IMR-90 (cell line): ENCODE results near the gene GOLT1A. TPM values are rescaled to one million over a fixed set of nuclear protein-coding genes. Genes with fewer than 3 reads are reported as not detected.

ENCODE experiments used
- ATAC-seq: fragments of 200-7000 bp; cut with Tn5 transposase; 2 replicates; pipeline ENCODE4 v1.9.1; 2020; ENCODE audit warnings: low read depth, mild to moderate bottlenecking, moderate library complexity
- BruUV-seq: library from RNA; stranded (reverse); fragments of 400-500 nt; replicated peaks from 2 replicates; lab custom pipeline; 2021; lab: Mats Ljungman, UMichigan
- CTCF ChIA-PET: fragments of 300-600 bp; formaldehyde crosslinking; extraction: SDS; loops from one replicate; lab custom pipeline; 2021; ENCODE audit warnings: antibody characterized with exemption; lab: Yijun Ruan, JAX
- POLR2A ChIA-PET: fragments of 300-600 bp; sonication (Branson Sonifier 250); formaldehyde crosslinking; loops from one replicate; lab custom pipeline; 2022; ENCODE audit warnings: antibody characterized with exemption; ENCODE audit not compliant: unreplicated experiment; lab: Charles Lee
- DNase-seq: peaks from one replicate; pipeline ENCODE4 v3.0.0; 2013
- H2AFZ ChIP-seq: replicated peaks from 2 replicates; pipeline ENCODE3; 2013; ENCODE audit warnings: low read length, mild to moderate bottlenecking; ENCODE audit not compliant: poor library complexity
- H2AK5ac ChIP-seq: 2 replicates; pipeline ENCODE4 v1.6.1; 2013; ENCODE audit warnings: low read depth, low read length, inconsistent platforms
- H2AK9ac ChIP-seq: replicated peaks from 2 replicates; pipeline ENCODE3; 2013; ENCODE audit warnings: mild to moderate bottlenecking, low read depth, low read length, moderate library complexity; ENCODE audit not compliant: poor library complexity
- H2BK120ac ChIP-seq: 2 replicates; pipeline ENCODE4 v1.6.1; 2013; ENCODE audit warnings: low read depth, low read length, inconsistent platforms
- H2BK15ac ChIP-seq: 3 replicates; pipeline ENCODE4 v1.6.1; 2013; ENCODE audit warnings: low read depth, low read length, inconsistent platforms
- H2BK20ac ChIP-seq: 2 replicates; pipeline ENCODE4 v1.6.1; 2013; ENCODE audit warnings: low read depth, mild to moderate bottlenecking, inconsistent platforms, low read length, moderate library complexity
- H2BK5ac ChIP-seq: 2 replicates; pipeline ENCODE4 v1.6.1; 2013; ENCODE audit warnings: mild to moderate bottlenecking, low read depth, low read length, inconsistent platforms; ENCODE audit not compliant: poor library complexity, severe bottlenecking
- H3K14ac ChIP-seq: replicated peaks from 2 replicates; pipeline ENCODE4 v1.6.1; 2013; ENCODE audit warnings: low read depth, low read length, inconsistent platforms
- H3K18ac ChIP-seq: 2 replicates; pipeline ENCODE4 v1.6.1; 2013; ENCODE audit warnings: low read depth, low read length, control low read depth
- H3K23ac ChIP-seq: 2 replicates; pipeline ENCODE4 v1.6.1; 2013; ENCODE audit warnings: low read depth, low read length, inconsistent platforms
- H3K27ac ChIP-seq: 2 replicates; pipeline ENCODE4 v1.5.1; 2013; ENCODE audit warnings: mild to moderate bottlenecking, control low read depth, low read length; ENCODE audit not compliant: insufficient read depth
- H3K27me3 ChIP-seq: 2 replicates; pipeline ENCODE4 v1.6.1; 2013; ENCODE audit warnings: low read length; ENCODE audit not compliant: control insufficient read depth, insufficient read depth
- H3K36me3 ChIP-seq: 2 replicates; pipeline ENCODE4 v1.6.1; 2013; ENCODE audit warnings: low read length, mixed read lengths; ENCODE audit not compliant: control insufficient read depth, insufficient read depth
- H3K4ac ChIP-seq: 2 replicates; pipeline ENCODE4 v1.6.1; 2013; ENCODE audit warnings: low read depth, low read length, inconsistent platforms
- H3K4me1 ChIP-seq: 2 replicates; pipeline ENCODE4 v1.6.1; 2013; ENCODE audit warnings: low read length, mixed read lengths; ENCODE audit not compliant: control insufficient read depth, insufficient read depth
- H3K4me2 ChIP-seq: 2 replicates; pipeline ENCODE4 v1.6.1; 2013; ENCODE audit warnings: low read depth, mild to moderate bottlenecking, control low read depth, low read length, moderate library complexity
- H3K4me3 ChIP-seq: 2 replicates; pipeline ENCODE4 v1.5.1; 2013; ENCODE audit warnings: low read depth, mild to moderate bottlenecking, control low read depth, low read length, moderate library complexity; ENCODE audit not compliant: insufficient read depth
- H3K56ac ChIP-seq: 2 replicates; pipeline ENCODE4 v1.6.1; 2013; ENCODE audit warnings: low read length, inconsistent platforms; ENCODE audit not compliant: insufficient read depth; ENCODE audit errors: extremely low read depth
- H3K79me1 ChIP-seq, 2 experiments: 2 replicates each; pipeline ENCODE4 v1.6.1; 2013; ENCODE audit warnings: low read length in 2 of 2, inconsistent platforms in 1 of 2, low read depth in 1 of 2
- H3K9ac ChIP-seq: 2 replicates; pipeline ENCODE4 v1.6.1; 2013; ENCODE audit warnings: low read depth, low read length, control low read depth
- H3K9me1 ChIP-seq: 2 replicates; pipeline ENCODE4 v1.6.1; 2013; ENCODE audit warnings: low read length, inconsistent platforms; ENCODE audit not compliant: insufficient read depth
- H3K9me3 ChIP-seq: 2 replicates; pipeline ENCODE4 v1.6.1; 2013; ENCODE audit warnings: low read length; ENCODE audit not compliant: control insufficient read depth, insufficient read depth
- H4K20me1 ChIP-seq: 2 replicates; pipeline ENCODE4 v1.6.1; 2013; ENCODE audit warnings: low read length, inconsistent platforms; ENCODE audit not compliant: insufficient read depth
- H4K5ac ChIP-seq: 2 replicates; pipeline ENCODE4 v1.6.1; 2013; ENCODE audit warnings: mild to moderate bottlenecking, low read depth, low read length, control low read depth
- H4K8ac ChIP-seq, 2 experiments: 2 replicates each; pipeline ENCODE4 v1.6.1; 2013; ENCODE audit warnings: low read depth in 2 of 2, low read length in 2 of 2, control low read depth in 1 of 2, inconsistent platforms in 1 of 2
- H4K91ac ChIP-seq: 2 replicates; pipeline ENCODE4 v1.6.1; 2013; ENCODE audit warnings: low read depth, low read length, inconsistent platforms; ENCODE audit not compliant: insufficient read depth
- BHLHE40 ChIP-seq: fragments of 150-350 bp; IDR thresholded peaks from 2 replicates; pipeline ENCODE4 v1.6.1; 2016; ENCODE audit warnings: mild to moderate bottlenecking, low read depth, low read length
- CEBPB ChIP-seq: IDR thresholded peaks from 2 replicates; pipeline ENCODE4 v1.6.1; 2012; ENCODE audit warnings: low read depth, low read length, improper control_type of control experiment
- CHD1 ChIP-seq: IDR thresholded peaks from 2 replicates; pipeline ENCODE4 v1.6.1; 2012; ENCODE audit warnings: low read depth, low read length, improper control_type of control experiment
- FOS ChIP-seq: fragments of 150-350 bp; IDR thresholded peaks from 2 replicates; pipeline ENCODE4 v1.6.1; 2016; ENCODE audit warnings: low read depth, low read length
- MAFK ChIP-seq: IDR thresholded peaks from 2 replicates; pipeline ENCODE4 v1.6.1; 2012; ENCODE audit warnings: low read depth, low read length, improper control_type of control experiment
- MAZ ChIP-seq: IDR thresholded peaks from 2 replicates; pipeline ENCODE4 v1.6.1; 2012; ENCODE audit warnings: low read depth, mild to moderate bottlenecking, low read length, improper control_type of control experiment, moderate library complexity, borderline replicate concordance
- NFE2L2 ChIP-seq: fragments of 150-350 bp; IDR thresholded peaks from 2 replicates; pipeline ENCODE4 v1.6.1; 2016; ENCODE audit warnings: low read depth, mild to moderate bottlenecking, low read length
- POLR2A ChIP-seq: IDR thresholded peaks from 2 replicates; pipeline ENCODE4 v1.6.1; 2012; ENCODE audit warnings: mild to moderate bottlenecking, low read depth, low read length
- RAD21 ChIP-seq: IDR thresholded peaks from 2 replicates; pipeline ENCODE4 v1.6.1; 2012; ENCODE audit warnings: low read length, improper control_type of control experiment
- RFX5 ChIP-seq: IDR thresholded peaks from 2 replicates; pipeline ENCODE4 v1.8.0; 2012; ENCODE audit warnings: low read depth, mild to moderate bottlenecking, low read length, moderate library complexity
- SMC3 ChIP-seq: fragments of 150-350 bp; IDR thresholded peaks from 2 replicates; pipeline ENCODE4 v1.6.1; 2016; ENCODE audit warnings: low read depth, mild to moderate bottlenecking, antibody characterized with exemption, low read length, moderate library complexity
- WGBS, 2 experiments: methylation state at CpG; one replicate each; pipeline versions ENCODE4 v1.1.5 to v1.1.7; 2013; ENCODE audit warnings: missing lambda C conversion rate in 2 of 2; ENCODE audit not compliant: insufficient read length in 1 of 2; ENCODE audit errors: extremely low coverage in 2 of 2; 5-methylcytosine and 5-hydroxymethylcytosine counted together
- dilution Hi-C: fragments of 300-500 bp; cut with HindIII; formaldehyde crosslinking; loops from one replicate; pipeline ENCODE4 v1.14.3; 2018; ENCODE audit warnings: low sequenced_read_pairs; ENCODE audit not compliant: unreplicated experiment
- in situ Hi-C: fragments of 300-500 bp; cut with MboI; formaldehyde crosslinking; loops from 3 replicates; pipeline ENCODE4 v1.14.3; 2019; ENCODE audit warnings: low sequenced_read_pairs, inconsistent platforms, mixed read lengths
- intact Hi-C: fragments of 100-400 bp; cut with micrococcal nuclease; formaldehyde crosslinking; loops from 2 replicates; pipeline ENCODE4 v1.10.0; 2022
- polyA plus RNA-seq, 3 experiments: library from polyadenylated mRNA; depleted of rRNA; stranded (reverse); fragments of >200 nt; gene quantifications; 2 replicates each; pipeline ENCODE4 v1.2.3, GENCODE V29; 2012; ENCODE audit warnings: low replicate concordance in 1 of 3
- total RNA-seq: library from RNA; depleted of rRNA; stranded (reverse); fragments of >200 nt; gene quantifications from 2 replicates; pipeline ENCODE4 v1.2.3, GENCODE V29; 2012
- TF ChIP-seq, protein P1 (sequence below): fragments of 150-350 bp; IDR thresholded peaks from 2 replicates; pipeline ENCODE4 v1.6.1; 2017; ENCODE audit warnings: mild to moderate bottlenecking, antibody characterized with exemption, low read length, low read depth
- TF ChIP-seq, protein P2 (sequence below): fragments of 150-350 bp; IDR thresholded peaks from 2 replicates; pipeline ENCODE4 v1.6.1; 2016; ENCODE audit warnings: low read depth, mild to moderate bottlenecking, low read length, moderate library complexity, borderline replicate concordance
- TF ChIP-seq, protein P3 (sequence below): conservative IDR thresholded peaks from 2 replicates; pipeline ENCODE4 v1.5.1; 2012; ENCODE audit warnings: mild to moderate bottlenecking, low read depth, low read length, improper control_type of control experiment

Gene GOLT1A
- total and polyA plus RNA-seq, 2 of the 4 experiments (the other 2 are of a cell fraction), result 0.32 TPM; not detected in 1

DNA sequence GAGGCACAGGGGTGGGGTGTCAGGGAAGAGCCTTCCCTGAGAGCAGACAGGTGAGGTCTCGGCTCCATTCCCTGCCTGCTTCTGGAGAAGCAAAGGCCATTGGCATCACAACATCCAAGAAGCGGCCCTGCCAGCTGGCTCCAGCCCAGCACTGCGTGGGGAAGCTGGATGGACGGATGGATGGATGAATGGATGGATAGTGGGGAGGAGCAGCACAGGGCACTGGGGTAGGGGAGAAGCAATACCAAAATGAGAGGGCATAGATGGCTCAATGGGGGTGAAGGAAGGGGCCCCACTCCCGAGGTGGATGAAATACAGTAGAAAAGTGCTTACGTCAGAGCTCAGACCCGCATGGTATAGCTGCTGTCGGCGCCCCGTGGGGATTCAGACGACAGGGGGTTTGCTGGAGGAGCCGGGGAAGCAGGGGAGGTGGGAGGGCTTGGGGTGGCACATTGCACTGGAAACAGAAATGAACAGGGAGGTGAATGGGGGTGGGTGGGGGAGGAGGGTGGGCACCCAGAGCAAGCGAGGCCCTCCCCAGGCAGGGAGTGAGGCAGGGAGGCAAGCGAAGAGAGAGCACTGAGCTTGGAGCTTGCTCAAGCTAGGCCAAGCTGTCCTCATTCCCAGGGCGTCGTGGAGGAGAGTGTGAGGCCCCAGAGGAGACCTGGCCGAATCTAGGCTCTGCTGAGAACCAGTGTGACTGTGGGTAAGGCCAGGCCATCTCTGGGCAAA, 9.5 kb upstream of the GOLT1A start:
- H2BK15ac ChIP-seq, result no peak overlapping the region
- no peak overlapping the region for H3K4me2 ChIP-seq
- no peak overlapping the region for H2BK5ac ChIP-seq
- peaks cover 32% of the 10 kb centered on the region for H3K36me3 ChIP-seq
- ATAC-seq, result no peak
- TF ChIP-seq MAZ (no peak), CHD1 (no peak), SMC3 (no peak), RFX5 (no peak), NFE2L2 (no peak), FOS (no peak), POLR2A (no peak), CEBPB (no peak), RAD21 (no peak), BHLHE40 (no peak), MAFK (no peak)
- TF ChIP-seq, protein P1, sequence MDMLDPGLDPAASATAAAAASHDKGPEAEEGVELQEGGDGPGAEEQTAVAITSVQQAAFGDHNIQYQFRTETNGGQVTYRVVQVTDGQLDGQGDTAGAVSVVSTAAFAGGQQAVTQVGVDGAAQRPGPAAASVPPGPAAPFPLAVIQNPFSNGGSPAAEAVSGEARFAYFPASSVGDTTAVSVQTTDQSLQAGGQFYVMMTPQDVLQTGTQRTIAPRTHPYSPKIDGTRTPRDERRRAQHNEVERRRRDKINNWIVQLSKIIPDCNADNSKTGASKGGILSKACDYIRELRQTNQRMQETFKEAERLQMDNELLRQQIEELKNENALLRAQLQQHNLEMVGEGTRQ, result no peak
- TF ChIP-seq, protein P2, sequence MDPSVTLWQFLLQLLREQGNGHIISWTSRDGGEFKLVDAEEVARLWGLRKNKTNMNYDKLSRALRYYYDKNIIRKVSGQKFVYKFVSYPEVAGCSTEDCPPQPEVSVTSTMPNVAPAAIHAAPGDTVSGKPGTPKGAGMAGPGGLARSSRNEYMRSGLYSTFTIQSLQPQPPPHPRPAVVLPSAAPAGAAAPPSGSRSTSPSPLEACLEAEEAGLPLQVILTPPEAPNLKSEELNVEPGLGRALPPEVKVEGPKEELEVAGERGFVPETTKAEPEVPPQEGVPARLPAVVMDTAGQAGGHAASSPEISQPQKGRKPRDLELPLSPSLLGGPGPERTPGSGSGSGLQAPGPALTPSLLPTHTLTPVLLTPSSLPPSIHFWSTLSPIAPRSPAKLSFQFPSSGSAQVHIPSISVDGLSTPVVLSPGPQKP, result no peak
- TF ChIP-seq, protein P3, sequence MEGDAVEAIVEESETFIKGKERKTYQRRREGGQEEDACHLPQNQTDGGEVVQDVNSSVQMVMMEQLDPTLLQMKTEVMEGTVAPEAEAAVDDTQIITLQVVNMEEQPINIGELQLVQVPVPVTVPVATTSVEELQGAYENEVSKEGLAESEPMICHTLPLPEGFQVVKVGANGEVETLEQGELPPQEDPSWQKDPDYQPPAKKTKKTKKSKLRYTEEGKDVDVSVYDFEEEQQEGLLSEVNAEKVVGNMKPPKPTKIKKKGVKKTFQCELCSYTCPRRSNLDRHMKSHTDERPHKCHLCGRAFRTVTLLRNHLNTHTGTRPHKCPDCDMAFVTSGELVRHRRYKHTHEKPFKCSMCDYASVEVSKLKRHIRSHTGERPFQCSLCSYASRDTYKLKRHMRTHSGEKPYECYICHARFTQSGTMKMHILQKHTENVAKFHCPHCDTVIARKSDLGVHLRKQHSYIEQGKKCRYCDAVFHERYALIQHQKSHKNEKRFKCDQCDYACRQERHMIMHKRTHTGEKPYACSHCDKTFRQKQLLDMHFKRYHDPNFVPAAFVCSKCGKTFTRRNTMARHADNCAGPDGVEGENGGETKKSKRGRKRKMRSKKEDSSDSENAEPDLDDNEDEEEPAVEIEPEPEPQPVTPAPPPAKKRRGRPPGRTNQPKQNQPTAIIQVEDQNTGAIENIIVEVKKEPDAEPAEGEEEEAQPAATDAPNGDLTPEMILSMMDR, result no peak
- 80% methylated on average over 8 of the region's 17 CpGs; no CpG with 5 or more reads in 1 of the 2 experiments for WGBS, 2 experiments
- no peak overlapping the region for H3K23ac ChIP-seq
- no peak overlapping the region for H3K9ac ChIP-seq
- peaks cover 6% of the 10 kb centered on the region for H3K9me1 ChIP-seq
- no peak overlapping the region for H4K5ac ChIP-seq
- H4K20me1 ChIP-seq, result no peaks in the 10 kb centered on the region
- no peak overlapping the region for H2BK20ac ChIP-seq
- H3K56ac ChIP-seq, result no peak overlapping the region
- DNase-seq, result no peak
- no peaks in the 10 kb centered on the region for H3K79me1 ChIP-seq
- H3K4me3 ChIP-seq, result no peak overlapping the region
- H3K4me1 ChIP-seq, result peaks cover 4% of the 10 kb centered on the region
- ChIA-PET POLR2A (no interaction called here), CTCF (interaction anchor here (1.1 kb wide), 1 partner anchor 136 kb away, joined by 6 read pairs; the partner anchor contains the start of gene PLEKHA6)
- dilution Hi-C loops (no loop called here), intact Hi-C loops (no loop called here), in situ Hi-C loops (no loop called here)
- H3K18ac ChIP-seq, result no peak overlapping the region
- no peak overlapping the region for H2AFZ ChIP-seq
- H3K9me3 ChIP-seq, result no peaks in the 10 kb centered on the region
- BruUV-seq, result no TSS peak
- H3K4ac ChIP-seq, result no peak overlapping the region
- no peak overlapping the region for H4K8ac ChIP-seq
- H2AK5ac ChIP-seq, result no peak overlapping the region
- H3K14ac ChIP-seq, result no peak overlapping the region
- H2AK9ac ChIP-seq, result no peak overlapping the region
- no peaks in the 10 kb centered on the region for H3K27me3 ChIP-seq
- no peak overlapping the region for H2BK120ac ChIP-seq
- no peak overlapping the region for H4K91ac ChIP-seq
- no peak overlapping the region for H3K27ac ChIP-seq
